AG08396 (cell line): Measurements from ENCODE around the gene CCDC86.
"Not testable (repeated sequence)": the region's sequence is repeated elsewhere in the genome, so short reads cannot be mapped to it uniquely, and the experiment has no call there.

Experiments
- DNase-seq: peaks from one replicate; pipeline ENCODE4 v3.0.0; 2012; ENCODE audit warnings: low spot score, mixed read lengths

The CCDC86 gene

GRCh38 chr11:60841797-60842667, at the start of gene CCDC86:
CCDC86 (plus strand) TSS chr11:60842113; CDS start chr11:60842125, 12 bp downstream.
- peak; percentile 100 for DNase-seq

- no peak for DNase-seq
Measured at GRCh38 chr11:60792521-60792920, 49.4 kb upstream of the CCDC86 start.

GRCh38 chr11:60795291-60795690, 46.6 kb upstream of the CCDC86 start:
- no peak for DNase-seq

GRCh38 chr11:60797846-60798630, 43.9 kb upstream of the CCDC86 start:
- DNase-seq: no peak

- DNase-seq: no peak
Measured at GRCh38 chr11:60798631-60799030, 43.3 kb upstream of the CCDC86 start.

- no peak for DNase-seq
Measured at GRCh38 chr11:60801194-60801593, 40.7 kb upstream of the CCDC86 start.

- DNase-seq: no peak
Measured at GRCh38 chr11:60803273-60803936, 38.5 kb upstream of the CCDC86 start.

GRCh38 chr11:60809249-60809648, 32.7 kb upstream of the CCDC86 start:
- no peak for DNase-seq

GRCh38 chr11:60809691-60810090, 32.2 kb upstream of the CCDC86 start:
- no peak for DNase-seq

- no peak for DNase-seq
Measured at GRCh38 chr11:60810151-60810550, 31.8 kb upstream of the CCDC86 start.

GRCh38 chr11:60810569-60810968, 31.3 kb upstream of the CCDC86 start:
- no peak for DNase-seq

GRCh38 chr11:60813324-60813723, 28.6 kb upstream of the CCDC86 start:
- DNase-seq: no peak

GRCh38 chr11:60814112-60814511, 27.8 kb upstream of the CCDC86 start:
- no peak for DNase-seq

GRCh38 chr11:60816590-60817157, 25.2 kb upstream of the CCDC86 start:
- DNase-seq: no peak

- no peak for DNase-seq
Measured at GRCh38 chr11:60818057-60818456, 23.9 kb upstream of the CCDC86 start.

GRCh38 chr11:60821827-60822599, 19.9 kb upstream of the CCDC86 start:
- no peak for DNase-seq

- DNase-seq: not testable (repeated sequence)
Measured at GRCh38 chr11:60823745-60824306, 18.1 kb upstream of the CCDC86 start.

GRCh38 chr11:60825118-60825517, 16.8 kb upstream of the CCDC86 start:
- DNase-seq: no peak

- DNase-seq: no peak
Measured at GRCh38 chr11:60825790-60826189, 16.1 kb upstream of the CCDC86 start.

- no peak for DNase-seq
Measured at GRCh38 chr11:60830478-60831142, 11.3 kb upstream of the CCDC86 start.

- DNase-seq: peak; percentile 85
Measured at GRCh38 chr11:60831143-60831500, 10.8 kb upstream of the CCDC86 start.
